ENCODE results near the gene RET.

GRCh38 chr10:43055217-43055616 lies 21.7 kb upstream of the RET start:
- TF ChIP-seq POLR2A (IDR thresholded peaks at IDR 0.05), result no peak
- TF ChIP-seq, protein P1, sequence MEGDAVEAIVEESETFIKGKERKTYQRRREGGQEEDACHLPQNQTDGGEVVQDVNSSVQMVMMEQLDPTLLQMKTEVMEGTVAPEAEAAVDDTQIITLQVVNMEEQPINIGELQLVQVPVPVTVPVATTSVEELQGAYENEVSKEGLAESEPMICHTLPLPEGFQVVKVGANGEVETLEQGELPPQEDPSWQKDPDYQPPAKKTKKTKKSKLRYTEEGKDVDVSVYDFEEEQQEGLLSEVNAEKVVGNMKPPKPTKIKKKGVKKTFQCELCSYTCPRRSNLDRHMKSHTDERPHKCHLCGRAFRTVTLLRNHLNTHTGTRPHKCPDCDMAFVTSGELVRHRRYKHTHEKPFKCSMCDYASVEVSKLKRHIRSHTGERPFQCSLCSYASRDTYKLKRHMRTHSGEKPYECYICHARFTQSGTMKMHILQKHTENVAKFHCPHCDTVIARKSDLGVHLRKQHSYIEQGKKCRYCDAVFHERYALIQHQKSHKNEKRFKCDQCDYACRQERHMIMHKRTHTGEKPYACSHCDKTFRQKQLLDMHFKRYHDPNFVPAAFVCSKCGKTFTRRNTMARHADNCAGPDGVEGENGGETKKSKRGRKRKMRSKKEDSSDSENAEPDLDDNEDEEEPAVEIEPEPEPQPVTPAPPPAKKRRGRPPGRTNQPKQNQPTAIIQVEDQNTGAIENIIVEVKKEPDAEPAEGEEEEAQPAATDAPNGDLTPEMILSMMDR (IDR thresholded peaks at IDR 0.05 in 4 of 5, conservative IDR thresholded peaks at IDR 0.05 in 1 of 5), result no peak
